DMS79 treated with DMSO at 0.1 percent for 48 hours (cell line): ENCODE results near the gene CFH.
"Not testable (repeated sequence)": the region's sequence is repeated elsewhere in the genome, so short reads cannot be mapped to it uniquely, and the experiment has no call there.

Experiments used
- DNase-seq: peaks from one replicate; lab custom pipeline; 2025; lab: John Stamatoyannopoulos, UW

The CFH gene

GRCh38 chr1:196651637-196652215 lies at the start of gene CFH:
Gene CFH (plus strand): TSS chr1:196652043. CDS start chr1:196652118, 75 bp downstream.
- no peak for DNase-seq

GRCh38 chr1:196603651-196604050 lies 48.2 kb upstream of the CFH start:
- DNase-seq = no peak

GRCh38 chr1:196607981-196608380 lies 43.9 kb upstream of the CFH start:
- no peak for DNase-seq

GRCh38 chr1:196608390-196609369 lies 43.2 kb upstream of the CFH start, which contains the start of gene KCNT2:
Gene KCNT2 (minus strand): TSS chr1:196608440. CDS start chr1:196608309, 131 bp downstream.
- no peak for DNase-seq

GRCh38 chr1:196609370-196609737 lies 42.5 kb upstream of the CFH start:
- no peak for DNase-seq

GRCh38 chr1:196611873-196612272 lies 40.0 kb upstream of the CFH start:
- DNase-seq = no peak

GRCh38 chr1:196619721-196620120 lies 32.1 kb upstream of the CFH start:
- DNase-seq = no peak

GRCh38 chr1:196623079-196623478 lies 28.8 kb upstream of the CFH start:
- no peak for DNase-seq

- no peak for DNase-seq
These were observed 23.0 kb upstream of the CFH start for GRCh38 chr1:196628838-196629237.

- DNase-seq = no peak
These were observed 14.2 kb upstream of the CFH start for GRCh38 chr1:196637606-196638005.

GRCh38 chr1:196638466-196638865 lies 13.4 kb upstream of the CFH start:
- DNase-seq = no peak

- DNase-seq = not testable (repeated sequence)
These were observed 12.6 kb upstream of the CFH start for GRCh38 chr1:196639291-196639690.

GRCh38 chr1:196640976-196641375 lies 10.9 kb upstream of the CFH start:
- DNase-seq = no peak

- DNase-seq = no peak
These were observed 1.9 kb upstream of the CFH start for GRCh38 chr1:196649990-196650389.

- DNase-seq = no peak
These were observed 1.4 kb upstream of the CFH start for GRCh38 chr1:196650403-196650802.

- DNase-seq = no peak
These were observed 764 bp upstream of the CFH start for GRCh38 chr1:196651079-196651478.

GRCh38 chr1:196654271-196654670 lies 2.4 kb downstream of the CFH start:
- DNase-seq = no peak

GRCh38 chr1:196655071-196655470 lies 3.2 kb downstream of the CFH start:
- no peak for DNase-seq

- no peak for DNase-seq
These were observed 3.7 kb downstream of the CFH start for GRCh38 chr1:196655494-196655893.

GRCh38 chr1:196659471-196659870 lies 7.6 kb downstream of the CFH start:
- DNase-seq = no peak

GRCh38 chr1:196660272-196660671 lies 8.4 kb downstream of the CFH start:
- no peak for DNase-seq

- DNase-seq = peak; percentile 14
These were observed 9.0 kb downstream of the CFH start for GRCh38 chr1:196660852-196661251.

GRCh38 chr1:196661345-196661744 lies 9.5 kb downstream of the CFH start:
- no peak for DNase-seq
